Suprapubic skin (tissue), 4 donors: ENCODE results near the gene NFKB2.

Experiments used
- CTCF ChIP-seq, 2 donors: fragments of 200-600 bp in 1 of 2; fragments of 450-650 bp in 1 of 2; sonication (generic) in 1 of 2; IDR thresholded peaks; one replicate each; pipeline ENCODE4 v1.5.1; 2016 to 2019; ENCODE audit warnings: antibody characterized with exemption in 2 of 2, mild to moderate bottlenecking in 1 of 2, moderate library complexity in 1 of 2
- POLR2A ChIP-seq, 2 donors: fragments of 450-650 bp; IDR thresholded peaks; one replicate each; pipeline ENCODE4 v1.6.1; 2017; ENCODE audit warnings: antibody characterized with exemption in 2 of 2, mild to moderate bottlenecking in 2 of 2, moderate library complexity in 2 of 2
- POLR2AphosphoS5 ChIP-seq, 3 donors: sonication (generic); formaldehyde crosslinking; IDR thresholded peaks; one replicate each; pipeline ENCODE4 v1.6.1; 2017; ENCODE audit warnings: antibody characterized with exemption in 3 of 3

DNA sequence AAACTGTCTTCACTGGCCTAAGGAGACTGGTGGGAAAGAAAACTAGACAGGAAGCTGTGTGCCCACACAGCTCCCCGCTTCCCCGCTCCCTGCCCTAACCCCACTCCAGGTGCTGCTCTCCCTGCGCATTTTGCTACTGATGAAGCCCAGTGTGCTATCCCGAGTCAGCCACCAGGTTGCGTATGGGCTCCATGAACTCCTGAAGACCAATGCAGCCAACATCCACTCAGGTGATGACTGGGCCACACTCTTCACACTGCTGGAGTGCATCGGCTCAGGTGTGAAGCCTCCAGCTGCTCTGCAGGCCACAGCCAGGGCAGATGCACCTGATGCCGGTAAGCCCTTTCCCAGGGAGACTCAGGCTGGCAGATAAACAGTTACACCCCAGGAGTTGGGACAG lies 20.3 kb upstream of the NFKB2 start:
- no peak for TF ChIP-seq CTCF (IDR thresholded peaks at IDR 0.05)
- TF ChIP-seq POLR2AphosphoS5 (IDR thresholded peaks at IDR 0.05), result no peak
- TF ChIP-seq POLR2A (IDR thresholded peaks at IDR 0.05), result no peak
